GM19463 (cell line): ENCODE results near the gene SLC35E2B.
"Not testable (repeated sequence)": the region's sequence is repeated elsewhere in the genome, so short reads cannot be mapped to it uniquely, and the experiment has no call there.

Experiments
- ATAC-seq: cut with Tn5 transposase; IDR thresholded peaks from one replicate; pipeline ENCODE4 v1.9.1; 2021; ENCODE audit warnings: mild to moderate bottlenecking, moderate library complexity; ENCODE audit not compliant: unreplicated experiment

SLC35E2B gene

DNA sequence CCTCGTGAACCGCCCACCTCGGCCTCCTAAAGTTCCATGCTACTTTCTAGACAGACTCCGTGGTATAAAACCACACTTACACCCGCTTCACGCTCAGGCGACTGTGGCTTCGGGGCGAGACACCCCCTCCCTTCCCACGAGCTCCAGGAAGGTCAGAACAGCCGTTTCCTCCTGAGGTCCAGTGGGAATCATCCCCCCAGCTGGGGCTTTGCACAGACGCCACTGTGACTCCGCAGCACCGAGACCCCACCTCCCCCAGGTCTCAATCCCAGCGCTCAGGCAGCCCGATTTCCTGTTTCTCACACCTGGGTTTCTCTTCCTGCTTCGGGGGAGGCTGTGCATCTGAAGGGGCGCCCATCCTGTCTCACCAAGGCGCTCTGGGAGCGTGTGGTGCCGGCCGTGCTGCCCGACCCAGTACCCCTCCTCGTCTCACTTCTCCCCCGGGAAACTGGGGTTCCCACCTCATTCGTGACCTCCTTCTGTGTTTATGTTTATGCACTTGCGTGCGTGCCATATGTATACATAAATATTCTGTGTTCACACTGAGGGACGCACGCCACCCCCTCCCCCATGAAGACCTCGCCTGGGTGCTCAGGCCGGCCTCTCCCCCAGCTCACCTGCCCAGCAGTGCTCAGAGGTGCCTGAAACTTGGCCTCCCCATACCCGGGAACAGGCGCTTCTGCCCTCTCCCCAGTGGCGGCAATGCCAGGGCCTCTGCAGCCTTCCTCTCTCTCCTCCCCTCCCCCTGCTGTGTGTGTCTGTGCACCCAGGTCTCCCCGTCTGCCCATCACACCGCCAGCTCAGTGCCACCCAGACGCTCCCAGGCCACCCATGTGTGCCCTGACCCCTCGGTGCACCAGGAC, 14.6 kb downstream of the SLC35E2B start:
- ATAC-seq = peak; percentile 53

DNA sequence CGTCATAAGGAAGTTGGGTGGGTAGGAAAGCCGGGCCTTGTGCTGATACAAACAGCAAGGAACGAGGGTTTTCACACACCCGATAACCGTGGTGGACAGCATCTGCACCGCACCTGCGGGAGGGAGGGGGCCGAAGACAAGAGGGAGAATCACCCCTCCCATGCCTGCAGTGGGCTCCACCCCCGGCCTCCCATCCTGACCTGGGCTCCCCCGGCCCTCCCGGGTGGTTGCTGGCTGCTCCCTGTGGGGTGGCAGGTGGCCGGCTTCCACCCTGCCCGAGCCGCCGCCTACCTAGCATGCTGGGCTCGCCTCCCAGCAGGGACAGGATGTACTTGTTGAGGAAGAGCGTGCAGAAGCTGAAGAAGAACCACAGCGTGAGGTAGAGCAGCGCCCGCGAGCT, 16.5 kb downstream of the SLC35E2B start:
- ATAC-seq = not testable (repeated sequence)

DNA sequence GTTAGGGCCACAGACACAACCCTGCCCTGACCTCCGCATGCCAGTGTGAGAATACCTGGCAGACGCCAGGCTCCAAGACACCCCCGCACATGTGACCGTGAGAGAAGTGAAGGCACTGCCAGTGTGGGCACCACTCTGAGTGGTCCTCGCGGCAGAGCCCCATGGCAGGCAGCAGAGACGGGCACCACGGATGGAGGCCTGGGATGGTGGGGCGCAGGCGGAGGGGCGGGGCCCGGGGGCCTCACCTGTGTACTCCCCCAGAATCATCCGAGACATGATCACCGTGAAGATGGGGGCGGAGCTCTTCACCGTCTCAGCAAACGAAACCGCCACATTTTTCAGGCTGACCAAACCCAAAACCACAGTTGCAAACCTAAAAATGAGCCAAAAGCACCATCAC, 17.4 kb downstream of the SLC35E2B start:
- ATAC-seq = not testable (repeated sequence)

DNA sequence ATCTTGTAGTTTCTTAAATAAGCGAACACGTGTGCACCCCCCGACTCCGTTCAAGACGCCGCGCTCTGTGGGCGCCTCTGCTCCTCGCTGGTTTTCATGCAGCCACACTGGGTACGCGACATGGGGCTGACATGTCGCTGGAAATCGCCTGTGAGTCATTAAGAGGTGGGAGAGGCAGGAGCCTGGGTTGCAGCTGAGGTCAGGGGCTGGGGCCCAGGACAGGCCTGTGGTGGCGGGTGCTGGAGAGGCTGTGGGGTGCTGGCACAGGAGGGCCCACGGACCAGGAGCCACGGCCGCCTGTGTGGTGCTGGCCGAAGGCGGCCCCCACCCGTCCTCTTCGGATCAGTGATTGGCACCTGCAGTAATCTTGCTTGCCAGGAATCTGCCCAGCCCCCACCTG, 17.8 kb downstream of the SLC35E2B start:
- not testable (repeated sequence) for ATAC-seq

DNA sequence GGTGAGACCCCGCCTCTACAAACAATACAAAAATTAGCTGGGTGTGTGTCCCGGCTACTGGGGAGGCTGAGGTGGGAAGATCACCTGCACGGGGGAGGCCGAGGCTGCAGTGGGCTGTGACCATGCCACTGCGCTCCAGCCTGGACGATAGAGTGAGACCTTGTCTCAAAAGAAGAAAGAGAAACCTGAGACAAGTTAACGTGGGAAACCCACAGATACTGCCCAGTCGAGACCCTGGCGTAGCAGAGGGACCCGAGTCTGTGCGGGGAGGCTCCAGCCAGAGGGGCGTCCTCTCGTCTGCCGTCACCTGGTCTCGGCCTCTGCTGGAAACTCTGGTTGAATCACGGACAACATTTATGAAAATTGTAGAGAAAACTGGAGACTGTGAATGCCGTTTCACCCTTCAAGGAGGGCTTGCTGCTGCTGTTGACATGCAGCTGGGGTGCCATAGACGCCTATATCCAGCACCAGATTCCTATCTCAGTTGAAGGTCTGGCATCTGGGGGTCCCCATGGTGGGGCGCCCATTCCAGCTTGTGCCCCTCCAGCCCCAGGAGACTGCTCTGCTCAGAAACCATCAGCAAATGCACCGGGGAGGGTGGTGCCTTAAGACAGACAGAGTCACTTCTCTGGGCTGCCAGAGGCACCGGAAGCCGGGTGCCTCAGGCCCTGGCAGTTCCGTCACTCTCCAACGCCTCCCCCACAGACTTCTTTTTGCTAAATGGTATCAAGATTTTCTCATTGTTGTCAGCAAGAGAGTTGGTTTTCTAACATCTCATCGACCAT, 20.2 kb downstream of the SLC35E2B start:
- ATAC-seq = no peak

DNA sequence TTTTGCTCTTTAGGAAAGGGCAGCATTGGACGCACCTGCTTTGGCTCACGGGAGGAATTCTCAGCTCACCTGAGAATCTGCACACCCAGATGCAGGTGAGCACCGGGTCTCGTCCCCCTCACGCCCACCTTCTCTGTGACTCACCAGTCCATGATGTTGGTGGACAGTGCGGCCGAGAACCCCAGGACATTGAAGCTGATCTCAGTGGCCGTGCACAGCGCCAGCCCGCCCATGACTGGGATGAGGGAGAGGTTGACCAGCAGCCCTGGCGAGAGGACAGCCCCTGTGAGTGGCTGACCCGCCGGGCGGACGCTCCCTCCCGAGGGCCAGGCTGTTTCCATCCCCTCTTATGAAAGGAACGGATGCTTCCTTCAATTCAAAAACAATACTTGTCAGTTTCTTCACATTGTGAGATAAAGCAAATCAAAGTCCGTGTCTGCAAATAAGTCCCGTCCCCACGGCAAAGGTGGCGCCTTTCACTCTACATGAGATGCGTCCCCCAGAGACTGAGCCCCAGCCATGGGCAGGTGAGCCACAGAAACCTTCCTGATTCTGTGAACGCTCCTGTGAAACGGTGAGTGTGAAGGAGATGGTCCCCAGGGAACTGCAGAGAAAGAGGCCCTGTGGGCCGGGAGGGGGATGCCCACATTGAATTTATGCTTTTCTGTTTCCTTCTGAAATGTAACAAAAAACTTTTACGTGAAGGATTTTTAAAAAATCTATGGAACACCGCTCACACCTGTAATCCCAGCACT, 21.1 kb downstream of the SLC35E2B start:
- no peak for ATAC-seq

DNA sequence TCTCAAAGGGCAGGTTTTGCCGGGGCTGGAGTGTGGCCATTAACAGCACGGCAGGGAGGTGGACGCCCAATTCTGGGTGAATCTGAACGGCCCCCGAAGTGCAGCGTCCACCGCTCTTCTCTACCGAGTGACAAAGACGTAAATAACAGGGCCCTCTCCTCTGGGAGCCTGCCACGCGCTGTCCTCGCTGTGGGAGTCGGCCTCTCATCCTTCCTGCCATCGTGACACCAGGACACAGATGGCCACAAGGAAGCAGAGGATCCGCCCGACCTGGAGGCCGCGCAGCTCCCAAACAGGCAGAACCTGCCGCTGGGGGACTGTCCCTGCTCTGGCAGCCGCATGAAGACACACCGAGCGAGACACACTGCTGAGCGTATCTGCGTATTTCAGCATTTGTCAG, 21.7 kb downstream of the SLC35E2B start:
- ATAC-seq = no peak

DNA sequence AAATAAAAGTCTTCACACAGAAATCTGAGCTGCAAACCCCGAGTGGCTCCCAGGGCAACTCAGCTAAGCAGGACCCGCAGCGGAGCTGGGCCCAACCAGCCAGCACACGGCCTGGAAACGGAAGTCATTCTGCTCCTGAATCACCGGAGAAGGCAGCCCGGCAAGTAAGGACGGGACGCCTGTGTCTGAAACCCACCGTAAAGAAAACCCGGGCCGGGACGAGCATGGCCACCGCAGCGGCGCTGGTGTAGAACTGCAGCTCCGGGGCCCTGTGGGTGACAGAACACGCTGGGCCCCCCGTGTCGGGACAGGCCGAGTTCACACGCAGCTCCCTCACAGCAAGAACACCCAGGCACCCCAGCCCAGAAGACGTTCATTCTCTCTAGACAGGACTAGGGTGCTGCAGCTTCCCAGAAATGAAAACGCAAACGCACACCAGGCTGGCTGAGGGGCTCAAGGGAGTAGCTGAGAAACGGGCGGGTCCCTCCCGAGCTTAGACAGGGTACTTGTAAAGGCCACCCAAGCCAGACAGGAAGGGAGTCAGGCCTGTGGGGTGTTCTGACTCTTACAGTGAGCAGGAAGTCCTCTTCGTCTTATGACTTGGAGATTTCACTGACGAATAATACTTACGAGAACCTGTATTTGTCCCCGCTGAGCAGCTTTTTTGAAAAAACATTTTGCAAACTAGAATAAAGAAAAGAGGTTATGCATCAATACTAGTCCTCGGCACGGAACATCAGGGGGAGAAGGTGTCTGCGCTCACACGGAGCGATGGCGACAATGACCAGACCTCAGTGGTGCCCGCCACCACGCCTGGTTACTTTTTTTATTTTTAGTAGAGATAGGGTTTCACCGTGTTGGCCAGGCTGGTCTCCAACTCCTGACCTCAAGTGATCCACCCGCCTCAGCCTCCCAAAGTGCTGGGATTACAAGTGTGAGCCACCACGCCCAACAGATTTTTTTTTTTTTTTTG, 22.8 kb downstream of the SLC35E2B start:
- no peak for ATAC-seq

DNA sequence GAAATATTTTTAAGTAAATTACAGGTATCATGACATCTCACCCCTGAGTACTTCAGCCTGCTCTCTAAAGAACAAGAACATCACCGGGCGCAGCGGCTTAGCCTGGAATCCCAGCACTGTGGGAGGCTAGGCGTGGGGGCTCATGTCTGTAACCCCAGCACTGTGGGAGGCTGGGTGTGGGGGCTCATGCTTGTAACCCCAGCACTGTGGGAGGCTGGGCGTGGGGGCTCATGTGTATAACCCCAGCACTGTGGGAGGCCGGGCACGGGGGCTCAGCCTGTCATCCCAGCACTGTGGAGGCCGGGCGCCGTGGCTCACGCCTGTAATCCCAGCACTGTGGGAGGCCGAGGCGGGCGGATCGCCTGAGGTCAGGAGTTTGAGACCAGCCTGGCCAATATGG, 26.1 kb downstream of the SLC35E2B start:
- no peak for ATAC-seq

DNA sequence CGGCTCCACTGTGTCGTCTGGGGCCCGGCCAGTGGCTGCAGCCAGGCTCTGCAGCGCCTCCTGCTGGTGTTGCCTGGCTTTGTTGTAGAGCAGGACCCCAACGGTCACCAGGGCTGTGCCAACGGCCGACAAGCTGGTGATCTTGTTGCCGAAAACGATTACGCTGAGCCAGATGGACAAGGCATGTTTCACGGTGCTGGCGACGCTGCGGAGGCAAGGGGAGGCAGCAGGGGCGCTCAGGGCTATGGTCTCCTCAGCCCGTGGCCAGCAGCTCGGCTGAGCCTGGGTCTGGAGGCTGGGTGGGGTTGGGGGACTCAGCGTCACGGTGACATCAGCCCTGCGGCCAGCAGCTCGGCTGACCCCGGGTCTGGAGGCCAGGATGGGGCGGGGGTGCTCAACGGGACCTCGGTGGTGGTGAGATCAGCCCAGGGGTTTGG, 26.8 kb downstream of the SLC35E2B start:
- ATAC-seq = no peak

DNA sequence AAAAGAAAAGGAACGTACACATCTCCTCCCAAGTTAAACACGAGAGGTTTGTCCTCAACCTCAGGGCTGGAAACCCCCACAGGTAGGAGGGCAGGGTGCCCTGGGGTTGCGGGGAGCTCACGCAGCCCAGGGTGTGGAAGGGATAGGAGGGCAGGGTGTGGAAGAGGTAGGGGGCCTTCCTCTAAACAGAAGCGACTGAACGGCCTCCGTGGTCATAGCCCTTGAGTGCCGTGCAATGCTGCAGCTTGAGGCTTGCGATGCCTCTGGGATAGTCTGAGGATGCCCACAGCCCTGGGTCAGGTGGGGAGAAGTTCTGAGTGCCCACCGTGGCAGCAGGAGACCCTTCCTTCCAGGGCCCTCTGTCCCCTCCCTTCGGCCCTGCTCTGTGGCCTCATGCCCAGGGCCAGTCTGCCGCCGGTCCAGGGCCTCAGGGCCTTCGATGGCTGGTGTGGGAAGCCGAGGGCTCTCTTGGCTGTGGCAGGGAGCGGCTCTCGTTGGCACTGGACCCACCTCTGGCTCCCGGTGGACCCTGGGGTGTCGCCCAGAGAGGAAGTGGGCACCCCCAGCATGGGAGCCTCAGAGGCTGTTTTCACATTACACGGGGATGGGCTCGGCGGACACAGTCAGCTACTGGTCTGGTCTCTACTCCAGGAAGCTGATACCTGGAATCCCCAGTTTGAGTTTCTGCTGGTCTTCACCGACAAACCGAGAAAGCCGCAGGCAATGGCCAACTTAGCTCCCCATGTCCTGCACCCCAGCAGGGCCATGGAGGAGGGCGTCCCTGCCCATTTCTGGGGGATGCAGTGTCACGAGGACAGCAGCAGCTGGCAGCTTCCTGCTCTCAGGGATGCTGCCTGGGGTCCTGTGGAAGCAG, 27.4 kb downstream of the SLC35E2B start:
- no peak for ATAC-seq

DNA sequence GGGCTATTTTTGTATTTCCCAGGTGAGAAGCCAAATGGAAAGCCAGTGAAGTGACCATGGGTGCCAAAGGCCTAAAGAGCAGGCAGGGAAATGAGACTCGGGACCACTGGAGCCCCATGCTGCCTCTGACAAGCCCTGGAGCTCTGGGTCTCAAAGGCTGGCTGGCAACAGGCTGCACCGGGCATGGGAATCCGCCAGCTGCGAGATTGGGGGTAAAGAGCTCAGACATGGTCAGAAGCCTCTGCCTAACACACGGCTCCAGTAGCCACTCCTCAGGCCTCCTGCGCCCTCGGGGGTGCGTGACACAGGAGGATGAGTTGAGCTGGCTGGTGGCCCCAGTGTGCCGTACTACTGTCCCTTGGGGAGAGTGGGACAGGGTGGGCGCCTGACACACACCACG, 28.3 kb downstream of the SLC35E2B start:
- not testable (repeated sequence) for ATAC-seq

DNA sequence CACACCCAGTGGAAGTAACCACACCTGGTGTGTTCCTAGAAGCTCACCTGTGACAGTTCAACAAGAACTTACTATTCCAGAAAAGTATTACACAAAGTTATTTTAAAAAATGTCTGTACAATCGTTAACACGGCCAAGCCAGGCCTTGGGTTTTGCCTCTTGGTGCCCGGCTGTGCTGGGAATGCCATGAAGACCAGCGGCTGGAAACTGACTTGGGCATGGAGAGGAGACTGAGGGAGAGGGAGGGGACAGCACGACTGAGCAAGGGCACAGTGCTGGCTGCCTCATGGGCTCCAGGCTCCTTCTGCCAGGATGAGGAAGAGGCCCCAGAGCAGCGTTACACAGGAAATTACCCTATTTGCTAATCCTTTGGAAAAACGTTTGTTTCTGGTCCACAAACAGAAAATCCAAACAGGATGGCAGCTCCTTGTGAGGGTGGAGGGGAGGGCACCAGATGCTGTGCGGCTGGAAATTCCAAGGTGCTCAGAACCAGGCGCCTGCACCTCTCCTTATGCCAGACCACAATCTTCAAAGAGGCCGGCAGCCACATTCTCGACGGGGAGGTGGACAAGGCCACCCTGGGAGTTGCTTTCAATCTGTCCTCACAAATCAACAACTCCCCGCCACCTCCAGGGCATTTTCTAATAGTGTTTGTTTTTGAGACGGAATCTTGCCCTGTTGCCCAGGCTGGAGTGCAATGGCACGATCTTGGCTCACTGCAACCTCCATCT, 29.6 kb downstream of the SLC35E2B start:
- not testable (repeated sequence) for ATAC-seq

DNA sequence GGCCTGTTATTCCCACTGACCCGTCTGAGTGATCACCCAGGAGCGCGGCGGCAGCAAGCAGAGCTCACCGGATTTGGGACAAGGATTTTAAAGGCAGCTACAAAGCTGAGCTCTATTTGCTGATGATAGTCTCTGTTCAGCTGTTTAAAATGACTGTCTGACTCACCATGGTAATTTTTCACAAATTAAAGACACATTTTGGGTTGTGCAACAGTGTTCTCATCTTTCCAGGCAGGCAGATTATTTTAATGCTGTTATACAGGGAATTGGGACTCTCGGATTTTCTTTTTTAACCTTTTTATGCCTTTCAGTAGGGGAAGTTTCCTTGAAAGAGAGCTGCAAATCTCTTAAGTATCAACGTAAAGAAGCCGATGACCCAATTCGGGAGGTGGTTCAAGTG, 30.2 kb downstream of the SLC35E2B start:
- ATAC-seq = not testable (repeated sequence)

DNA sequence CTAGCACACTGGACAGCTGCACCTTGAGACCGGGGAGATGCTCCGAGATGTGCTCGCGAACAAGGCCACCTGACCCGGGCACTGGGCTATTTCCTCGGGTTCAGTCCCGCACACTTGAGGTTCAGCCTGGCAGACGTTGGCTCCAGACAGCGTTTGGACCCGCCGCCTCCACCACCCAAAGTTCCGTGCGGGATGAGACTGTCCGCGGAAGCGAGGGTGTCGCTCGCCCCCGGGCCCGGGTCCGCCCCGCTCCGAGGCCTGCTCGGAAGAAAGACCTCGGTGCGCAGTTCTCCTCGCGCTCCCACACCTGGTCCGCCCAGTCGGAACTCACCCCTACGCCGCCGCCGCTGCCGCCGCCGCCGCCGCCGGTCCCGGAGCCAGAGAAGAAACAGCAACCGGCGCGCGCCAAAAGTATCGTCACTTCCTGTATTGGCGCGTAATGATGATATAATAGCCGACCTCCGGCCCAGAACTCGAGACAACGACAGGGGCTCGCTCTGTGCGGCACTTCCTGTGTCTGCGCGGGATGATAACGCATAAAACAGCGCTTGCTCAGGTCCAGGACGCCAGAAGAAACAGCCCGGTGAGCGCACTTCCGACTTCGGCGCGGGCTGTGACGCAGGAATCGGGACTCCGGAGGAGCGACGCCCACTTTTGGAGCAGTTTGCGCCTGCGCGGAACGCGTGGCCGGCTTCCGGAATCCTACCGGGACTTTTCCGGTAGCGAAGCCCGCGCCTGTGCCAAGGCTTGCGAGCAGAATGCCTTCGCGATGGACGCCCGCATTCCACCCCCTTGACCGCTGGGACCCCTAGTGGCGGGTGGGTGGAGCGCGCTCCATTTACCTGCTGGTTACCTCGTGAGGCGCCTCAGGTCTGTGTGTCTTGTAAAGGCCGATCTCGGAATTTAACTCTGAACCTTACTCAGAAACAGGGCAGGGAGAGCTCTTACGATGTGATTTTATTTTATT, 33.7 kb downstream of the SLC35E2B start, which contains the start of gene CDK11B:
CDK11B (minus strand) TSS at position 422 of the 967 bp plus-strand sequence. CDS start 1,519 bp downstream, outside the sequence.
- ATAC-seq = peak; percentile 93

DNA sequence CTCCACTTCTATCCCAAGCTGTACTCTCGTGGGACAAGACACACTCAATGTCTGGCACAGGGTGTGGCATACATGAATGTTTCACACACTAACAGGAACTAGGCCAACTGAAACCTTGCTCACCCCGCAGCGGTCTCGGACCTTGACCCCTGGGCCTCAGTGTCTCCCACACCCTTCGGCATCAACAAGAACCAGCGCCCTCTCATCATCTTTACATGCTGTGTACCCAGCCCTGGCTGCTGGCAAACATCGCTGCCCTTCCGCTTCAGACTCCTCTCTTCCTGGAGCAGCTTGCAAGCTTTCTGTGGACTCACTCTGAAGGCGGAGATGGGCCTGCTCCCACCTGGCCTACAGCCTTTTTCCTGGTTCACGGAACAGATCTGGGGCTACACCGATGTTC, 44.3 kb downstream of the SLC35E2B start:
- ATAC-seq = not testable (repeated sequence)
